Astrocyte (in vitro differentiated cells and primary cell): ENCODE data around the gene PSMB9.
"Not testable (repeated sequence)": the region's sequence is repeated elsewhere in the genome, so short reads cannot be mapped to it uniquely, and the experiment has no call there.

Experiments
- CTCF ChIP-seq: IDR thresholded peaks from 2 replicates; pipeline ENCODE4 v1.5.1; 2011; ENCODE audit warnings: low read depth, mild to moderate bottlenecking, inconsistent platforms, low read length, moderate library complexity; ENCODE audit not compliant: insufficient read depth
- EZH2 ChIP-seq: IDR thresholded peaks from 2 replicates; pipeline ENCODE4 v1.6.1; 2012; ENCODE audit warnings: mild to moderate bottlenecking, low read length, inconsistent platforms; ENCODE audit not compliant: insufficient read depth

- not testable (repeated sequence) for TF ChIP-seq CTCF, EZH2
These were observed 48.6 kb upstream of the PSMB9 start for GRCh38 chr6:32805404-32805803.
